IPS-11a (cell line): Measurements from ENCODE around the gene HUS1.
"Not testable (repeated sequence)": the region's sequence is repeated elsewhere in the genome, so short reads cannot be mapped to it uniquely, and the experiment has no call there.

ENCODE experiments used
- H3K4me3 ChIP-seq: one replicate; pipeline ENCODE4 v1.5.1; 2013; ENCODE audit warnings: low read depth, low read length, control low read depth

The HUS1 gene

DNA sequence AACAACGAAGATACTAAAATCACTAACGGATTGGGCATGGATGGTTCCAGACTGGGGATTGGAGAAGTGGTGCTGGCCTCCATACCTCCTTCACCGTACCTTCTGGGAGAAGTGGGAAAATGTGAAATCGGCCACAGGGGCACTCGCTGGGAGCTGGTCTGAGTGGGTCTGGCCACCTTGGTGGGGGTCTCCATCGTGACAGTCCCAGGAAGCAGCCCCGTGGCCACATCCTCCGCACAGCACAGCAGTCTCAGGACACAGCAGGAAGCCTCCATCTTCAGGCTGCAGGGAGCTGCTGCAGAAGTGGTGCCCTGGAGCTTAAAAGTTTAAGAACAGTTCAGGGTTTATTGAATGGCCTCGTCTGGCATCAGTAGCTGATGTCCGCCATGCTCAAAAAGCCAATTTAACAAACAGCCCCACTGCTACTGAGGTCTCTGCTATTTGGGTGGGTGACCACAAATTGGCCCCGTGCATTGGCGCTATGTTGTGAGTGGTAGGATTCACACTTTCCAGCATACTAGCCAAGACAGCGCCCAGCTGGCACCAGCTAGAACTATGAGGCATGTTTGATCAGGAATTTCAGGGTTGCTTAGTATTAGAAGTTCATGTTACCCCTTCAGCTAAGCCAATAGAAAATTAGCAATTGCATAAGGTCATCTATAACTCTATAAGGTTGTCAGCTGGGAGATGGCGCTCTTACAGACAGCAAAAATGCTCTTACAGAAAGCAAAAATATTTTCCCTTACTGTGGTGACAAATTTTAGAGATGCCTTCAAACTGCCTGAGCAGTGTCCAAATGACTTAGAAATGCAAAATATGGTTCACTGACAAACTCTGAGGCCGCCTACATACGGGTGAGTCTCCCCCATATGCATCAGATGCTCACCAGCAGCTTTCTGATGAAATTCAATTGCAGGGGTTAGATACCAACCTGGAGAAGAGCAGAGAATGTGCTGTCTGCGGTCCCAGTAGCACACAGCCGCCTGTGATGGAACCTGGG lies 48.1 kb downstream of the HUS1 start:
- no peak overlapping the region for H3K4me3 ChIP-seq

DNA sequence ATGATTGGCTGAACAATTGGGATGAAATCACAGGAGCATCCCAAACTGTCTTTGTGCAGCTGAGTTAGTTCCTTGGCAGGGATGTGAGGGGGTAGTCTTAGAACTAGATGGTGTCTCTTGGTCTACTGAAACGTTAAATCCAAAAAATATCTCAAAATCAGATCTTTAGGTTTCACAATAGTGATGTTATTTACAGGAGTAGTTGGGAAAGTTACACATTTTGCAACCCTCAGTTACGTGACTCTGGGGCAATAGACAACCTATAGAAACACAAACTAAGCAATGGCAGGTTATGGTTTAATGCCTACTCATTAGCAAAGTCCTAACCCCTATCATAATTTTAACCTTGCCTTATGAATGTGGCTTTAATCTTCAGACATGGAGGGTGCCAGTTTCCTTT lies 55.1 kb downstream of the HUS1 start:
- no peak overlapping the region for H3K4me3 ChIP-seq

DNA sequence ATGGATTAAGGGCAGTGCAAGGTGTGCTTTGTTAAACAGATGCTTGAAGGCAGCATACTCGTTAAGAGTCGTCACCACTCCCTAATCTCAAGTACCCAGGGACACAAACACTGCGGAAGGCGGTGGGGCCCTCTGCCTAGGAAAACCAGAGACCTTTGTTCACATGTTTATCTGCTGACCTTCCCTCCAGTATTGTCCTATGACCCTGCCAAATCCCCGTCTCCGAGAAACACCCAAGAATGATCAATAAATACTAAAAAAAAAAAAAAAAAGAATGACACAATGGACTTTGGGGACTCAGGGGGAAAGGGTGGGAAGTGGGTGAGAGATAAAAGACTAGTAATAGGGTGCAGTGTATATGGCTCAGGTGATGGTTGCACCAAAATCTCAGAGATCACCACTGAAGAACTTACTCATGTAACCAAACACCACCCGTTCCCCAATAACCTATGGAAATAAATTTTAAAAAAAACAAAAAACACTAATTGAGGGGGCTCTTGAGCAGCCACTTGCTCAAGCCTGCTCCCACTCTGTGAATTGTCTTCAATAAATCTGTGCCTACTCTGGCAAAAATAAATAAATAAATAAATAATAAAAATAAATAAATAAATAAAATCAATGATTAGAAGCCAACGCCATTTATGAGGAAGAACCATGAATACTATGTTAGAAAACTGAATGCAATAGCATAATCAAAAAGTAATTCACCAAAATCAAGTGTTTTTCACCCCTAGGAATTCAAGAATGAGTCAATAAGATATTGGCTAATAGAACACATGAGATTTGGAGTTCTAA lies 56.1 kb downstream of the HUS1 start:
- not testable (repeated sequence) for H3K4me3 ChIP-seq

- not testable (repeated sequence) for H3K4me3 ChIP-seq
Measured at GRCh38 chr7:47916514-47916913, 62.9 kb downstream of the HUS1 start.

DNA sequence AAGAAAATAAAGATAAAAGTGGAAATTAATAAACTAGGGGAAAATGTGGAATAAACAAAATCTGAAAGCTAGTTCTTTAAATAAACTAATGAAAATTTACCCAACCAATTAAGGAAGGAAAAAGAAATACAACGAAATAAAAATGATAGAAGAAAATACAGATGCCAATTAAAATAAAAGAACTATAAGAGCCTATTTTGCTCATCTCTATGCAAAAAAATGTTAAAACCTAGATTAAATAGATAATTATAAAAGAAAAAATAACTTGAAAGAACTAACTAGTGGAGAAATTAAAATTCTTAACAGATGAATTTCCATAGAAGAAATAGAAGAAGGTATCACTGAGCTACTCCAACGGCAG lies 63.8 kb downstream of the HUS1 start:
- no peak overlapping the region for H3K4me3 ChIP-seq

- no peak overlapping the region for H3K4me3 ChIP-seq
Measured at GRCh38 chr7:47914717-47915615, 64.4 kb downstream of the HUS1 start.
